ENCODE results near the gene FAM174C.

GRCh38 chr19:1284293-1284978 lies 9.1 kb downstream of the FAM174C start:
- TF ChIP-seq SREBF2 (IDR thresholded peaks at IDR 0.05; ENCODE audit: low read length): no peak
- TF ChIP-seq NFIC (IDR thresholded peaks at IDR 0.05; ENCODE audit: low read depth, low read length): no peak
- TF ChIP-seq IKZF1 (conservative IDR thresholded peaks at IDR 0.05): no peak
- TF ChIP-seq EZH2 (IDR thresholded peaks at IDR 0.05; ENCODE audit: borderline replicate concordance, control insufficient read depth, low read depth, low read length): no peak
- no peak for TF ChIP-seq MAX (IDR thresholded peaks at IDR 0.05; ENCODE audit: low read depth, low read length)
- TF ChIP-seq CTCF (IDR thresholded peaks at IDR 0.05 in 2 of 3, conservative IDR thresholded peaks at IDR 0.05 in 1 of 3; ENCODE audit: control insufficient read depth in 2 of 3, extremely low read depth in 1 of 3, insufficient read depth in 1 of 3, low read depth in 3 of 3, low read length in 3 of 3): no peak
- TF ChIP-seq POLR2A (IDR thresholded peaks at IDR 0.05; ENCODE audit: low read depth, low read length): no peak
- no peak for TF ChIP-seq REST (IDR thresholded peaks at IDR 0.05; ENCODE audit: low read depth, low read length)
- no peak for TF ChIP-seq BCL11A (IDR thresholded peaks at IDR 0.05; ENCODE audit: low read depth, low read length)

All from GM12878 (cell line).